Islet precursor cell (in vitro differentiated cells): ENCODE results near the gene GPX5.

ENCODE experiments used
- DNase-seq: peaks from one replicate; pipeline ENCODE4 v3.0.0-alpha.2; 2018

GPX5 gene

DNA sequence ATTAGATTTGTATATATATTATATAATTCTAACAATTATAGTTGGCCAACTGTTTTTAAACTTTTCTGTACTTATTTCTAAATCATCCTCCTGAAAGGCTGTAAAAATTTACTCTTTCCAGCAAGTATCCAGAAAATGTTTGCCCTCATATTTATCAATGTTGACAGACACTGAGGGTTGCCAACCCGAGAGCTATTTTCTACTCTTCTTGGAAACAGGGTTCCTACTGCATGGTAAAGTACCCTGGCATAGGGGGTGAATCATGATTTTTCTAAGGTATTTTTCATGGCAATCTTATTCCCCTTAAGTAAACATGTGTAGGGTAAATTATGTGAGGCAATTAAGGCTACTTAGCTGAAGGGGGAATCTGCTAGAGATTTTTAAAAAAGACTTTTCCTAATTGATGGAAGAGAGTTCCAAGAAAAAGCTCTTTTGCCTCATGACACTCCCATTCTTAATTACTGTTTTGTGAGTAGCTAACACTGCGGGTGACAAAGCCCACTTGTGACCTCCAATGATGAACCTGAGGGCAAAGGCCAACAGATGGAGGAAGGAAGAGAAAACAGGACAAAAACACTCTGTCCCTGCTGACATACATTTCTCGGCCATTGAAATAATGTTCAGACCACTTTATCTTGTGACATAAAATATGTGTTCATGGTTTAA, 37.9 kb downstream of the GPX5 start:
- no peak for DNase-seq

DNA sequence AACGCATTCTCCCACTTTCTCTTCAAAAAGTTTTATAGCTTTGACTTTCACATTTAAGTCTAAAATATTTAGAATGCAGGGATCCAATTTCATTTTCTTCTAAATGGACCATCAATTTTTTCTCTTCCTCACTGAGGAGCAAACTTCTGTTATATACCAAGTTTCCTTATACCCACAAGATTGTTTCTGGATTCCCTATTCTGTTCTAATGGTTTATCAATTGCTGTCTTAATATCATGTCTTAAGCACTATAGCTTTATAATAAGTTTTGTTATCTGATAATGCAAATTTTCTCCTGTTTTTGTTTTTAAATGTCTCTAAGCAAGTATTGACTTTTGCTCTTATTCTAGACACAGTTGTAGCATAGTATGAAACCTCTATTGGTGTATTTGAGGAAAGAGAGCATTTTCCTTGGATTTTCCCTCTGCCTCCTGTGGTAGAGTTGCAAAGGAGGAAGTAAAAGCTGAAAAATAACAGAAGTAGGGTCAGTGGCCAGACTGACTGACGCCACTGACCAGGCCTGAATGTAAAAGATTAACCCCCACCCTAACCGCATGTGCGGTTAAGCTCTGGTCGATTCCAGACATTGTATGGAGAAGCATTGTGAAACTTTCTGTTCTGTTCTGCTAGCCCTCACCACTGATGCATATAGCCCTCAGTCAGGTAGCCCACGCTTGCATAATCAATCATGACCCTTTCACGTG, 40.3 kb downstream of the GPX5 start:
- no peak for DNase-seq

DNA sequence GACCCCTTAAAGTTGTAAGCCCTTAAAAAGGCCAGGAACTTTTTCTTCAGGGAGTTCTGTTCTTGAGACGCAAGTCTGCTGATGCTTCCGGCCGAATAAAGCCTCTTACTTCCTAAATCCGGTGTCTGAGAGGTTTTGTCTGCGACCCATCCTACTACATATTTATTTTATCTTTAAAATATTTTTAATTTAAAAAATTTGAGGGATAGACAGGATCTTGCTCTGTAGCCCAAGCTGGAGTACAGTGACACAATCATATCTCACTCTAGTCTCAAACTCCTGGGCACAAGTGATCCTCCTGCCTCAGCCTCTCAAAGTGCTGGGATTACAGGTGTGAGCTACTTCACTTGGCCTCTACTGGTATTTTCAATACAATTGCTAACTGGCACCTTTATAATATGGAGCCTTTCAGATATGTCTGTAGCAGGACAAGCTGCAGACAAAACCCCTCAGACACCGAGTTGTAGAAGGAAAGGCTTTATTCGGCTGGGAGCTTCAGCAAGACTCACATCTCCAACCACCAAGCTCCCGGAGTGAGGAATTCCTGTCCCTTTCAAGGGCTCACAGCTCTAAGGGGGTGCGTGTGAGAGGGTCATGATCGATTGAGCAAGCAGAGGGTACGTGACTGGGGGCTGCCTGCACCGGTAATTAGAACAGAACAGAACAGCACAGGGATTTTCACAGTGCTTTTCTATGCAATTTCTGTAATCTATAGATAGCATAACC, 41.0 kb downstream of the GPX5 start:
- DNase-seq, result no peak

DNA sequence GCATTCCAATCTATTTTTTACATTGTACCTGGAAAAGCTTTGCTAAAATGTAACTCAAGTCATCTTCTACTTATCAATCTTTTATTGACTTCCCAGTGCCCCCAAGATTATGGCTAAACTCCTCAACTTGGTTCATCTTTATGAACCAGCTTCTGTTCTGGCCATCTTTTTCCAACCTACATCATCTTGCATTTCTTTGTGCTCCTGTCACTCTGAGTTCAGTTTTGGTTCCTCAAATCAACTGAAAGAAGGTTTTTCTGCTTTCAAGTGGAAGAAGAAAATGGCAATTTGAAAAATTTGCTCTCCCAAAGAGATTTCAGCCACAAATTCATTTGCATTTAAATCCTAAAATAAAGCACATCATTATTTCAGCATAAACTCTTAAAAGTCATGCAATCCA, 41.8 kb downstream of the GPX5 start:
- DNase-seq, result no peak

DNA sequence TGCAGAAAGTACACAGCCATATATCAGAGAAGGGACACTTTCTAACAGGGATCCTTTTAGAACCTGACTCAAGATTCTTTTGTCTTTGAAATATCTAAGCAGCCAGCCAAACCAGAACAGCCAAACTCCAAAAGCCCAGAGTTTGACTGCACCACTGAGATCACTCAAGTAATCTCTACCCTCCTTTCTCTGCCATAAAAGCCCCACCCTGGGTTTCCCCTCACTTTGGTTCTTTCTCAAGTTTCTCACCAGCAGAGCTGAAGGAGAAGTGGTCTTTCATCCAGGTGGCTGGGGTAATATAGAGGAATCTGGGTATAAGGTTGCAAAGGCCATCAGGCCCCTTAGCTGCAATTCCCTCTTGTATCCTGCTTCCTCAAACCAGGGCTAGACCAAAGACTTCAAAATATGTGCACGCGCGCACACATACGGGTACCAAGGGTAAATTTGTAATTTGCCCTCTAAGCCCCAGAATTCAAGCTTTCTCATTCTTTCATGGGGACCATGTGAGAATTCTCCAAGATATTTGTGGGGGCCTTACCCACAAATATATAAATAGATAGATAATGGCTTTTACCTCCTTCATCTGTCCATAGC, 42.9 kb downstream of the GPX5 start:
- no peak for DNase-seq

DNA sequence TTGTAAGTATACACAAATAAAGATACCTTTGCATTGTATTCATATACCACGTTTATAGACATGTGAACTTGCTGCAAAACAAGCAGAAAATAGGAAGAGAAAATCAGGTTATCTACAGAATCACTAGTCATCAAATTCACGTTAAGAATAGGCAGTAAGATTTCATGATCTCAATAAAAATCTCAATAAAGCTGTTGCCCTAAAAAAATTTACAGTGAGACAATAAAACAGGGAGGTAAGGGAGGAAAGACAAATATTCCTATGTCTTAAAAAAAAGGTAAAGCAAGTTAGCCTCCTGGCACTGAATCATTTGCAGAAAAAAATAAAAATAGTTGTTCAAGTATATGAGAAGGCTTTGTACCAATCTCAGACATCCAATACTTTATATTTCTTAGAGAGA, 44.1 kb downstream of the GPX5 start:
- DNase-seq, result no peak

DNA sequence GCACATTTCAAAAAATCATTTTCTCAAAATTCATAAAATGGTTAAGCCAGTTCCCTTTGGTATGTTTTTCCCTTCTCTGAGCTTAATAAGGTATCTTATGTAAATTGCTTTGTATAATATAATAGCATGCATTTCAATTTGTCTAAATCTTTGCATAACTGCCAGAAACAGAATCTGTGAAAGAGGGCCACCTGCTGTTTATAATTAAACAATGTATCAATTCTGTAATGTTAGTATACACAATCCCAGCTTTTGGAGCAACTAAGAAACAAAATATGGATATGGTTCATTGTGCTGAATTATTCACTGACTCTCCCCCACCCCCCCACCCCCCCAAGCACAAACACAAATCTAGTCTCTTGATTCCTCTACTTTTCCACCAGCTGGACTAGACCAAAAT, 54.8 kb downstream of the GPX5 start:
- DNase-seq, result no peak

DNA sequence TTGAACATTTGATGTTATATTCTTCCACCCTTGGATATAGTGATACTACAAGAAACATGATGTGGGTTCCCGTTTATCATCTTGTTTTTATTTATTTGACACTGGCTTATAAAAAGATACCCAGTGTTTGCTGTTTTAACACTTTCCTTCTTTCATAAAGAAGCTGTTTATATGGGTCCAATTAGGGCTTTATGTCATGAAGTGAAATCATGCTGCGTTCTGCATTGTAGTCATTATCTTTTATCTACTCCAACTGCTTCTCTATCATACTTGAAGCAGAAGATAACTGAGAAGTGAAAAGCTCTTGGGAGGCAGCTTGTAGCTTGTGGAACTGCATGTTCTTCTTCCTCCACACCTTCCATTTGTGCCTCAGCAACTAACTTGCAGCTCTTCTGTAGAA, 57.8 kb downstream of the GPX5 start:
- DNase-seq, result no peak
